SK-N-SH treated with all-trans-retinoic acid at 6 μM for 48 hours (cell line): ENCODE data around the gene MLIP.

Source experiments
- ATAC-seq: fragments of 200-7000 bp; cut with Tn5 transposase; 3 replicates; pipeline ENCODE4 v1.9.1; 2020; ENCODE audit warnings: mild to moderate bottlenecking, moderate library complexity
- ARNTL ChIP-seq: fragments of 450-650 bp; formaldehyde crosslinking; IDR thresholded peaks from 2 replicates; pipeline ENCODE4 v1.5.0; 2020; ENCODE audit warnings: low read depth, mild to moderate bottlenecking, moderate library complexity, borderline replicate concordance
- BACH2 ChIP-seq: fragments of 250-450 bp; sonication (Bioruptor Pico); IDR thresholded peaks from 2 replicates; pipeline ENCODE4 v1.9.0; 2021; ENCODE audit warnings: mild to moderate bottlenecking, borderline replicate concordance
- CREB5 ChIP-seq: fragments of 250-450 bp; sonication (Bioruptor Pico); IDR thresholded peaks from 2 replicates; pipeline ENCODE4 v1.5.1; 2020; ENCODE audit warnings: low read depth, mild to moderate bottlenecking, moderate library complexity
- CSDC2 ChIP-seq: fragments of 250-450 bp; sonication (Bioruptor Pico); IDR thresholded peaks from 2 replicates; pipeline ENCODE4 v1.5.0; 2020; ENCODE audit warnings: mild to moderate bottlenecking, moderate library complexity
- CSRNP3 ChIP-seq: fragments of 250-450 bp; sonication (Bioruptor Pico); IDR thresholded peaks from 2 replicates; pipeline ENCODE4 v1.5.1; 2021; ENCODE audit warnings: mild to moderate bottlenecking, moderate library complexity
- ESRRG ChIP-seq: fragments of 250-450 bp; sonication (Bioruptor Pico); IDR thresholded peaks from 2 replicates; pipeline ENCODE4 v1.6.1; 2021; ENCODE audit warnings: mild to moderate bottlenecking
- GLIS3 ChIP-seq: fragments of 250-450 bp; sonication (Bioruptor Pico); IDR thresholded peaks from 2 replicates; pipeline ENCODE4 v1.5.0; 2020; ENCODE audit warnings: mild to moderate bottlenecking, moderate library complexity
- ISL1 ChIP-seq: fragments of 250-450 bp; sonication (Bioruptor Pico); IDR thresholded peaks from 2 replicates; pipeline ENCODE4 v2.1.2; 2022; ENCODE audit warnings: mild to moderate bottlenecking, moderate library complexity
- OSR1 ChIP-seq: fragments of 250-450 bp; sonication (Bioruptor Pico); IDR thresholded peaks from 2 replicates; pipeline ENCODE4 v1.8.0; 2022; ENCODE audit warnings: moderate library complexity, mild to moderate bottlenecking, inconsistent platforms
- PATZ1 ChIP-seq: fragments of 250-450 bp; sonication (Bioruptor Pico); IDR thresholded peaks from 2 replicates; pipeline ENCODE4 v1.8.0; 2020; ENCODE audit warnings: mild to moderate bottlenecking, moderate library complexity, borderline replicate concordance
- POU6F1 ChIP-seq: fragments of 250-450 bp; sonication (Bioruptor Pico); IDR thresholded peaks from 2 replicates; pipeline ENCODE4 v1.8.0; 2021; ENCODE audit warnings: low read depth, mild to moderate bottlenecking, moderate library complexity, borderline replicate concordance
- PPARA ChIP-seq: fragments of 250-450 bp; sonication (Bioruptor Pico); IDR thresholded peaks from 2 replicates; pipeline ENCODE4 v1.5.0; 2020; ENCODE audit warnings: mild to moderate bottlenecking, borderline replicate concordance
- RARB ChIP-seq: fragments of 250-450 bp; sonication (Bioruptor Pico); IDR thresholded peaks from 2 replicates; pipeline ENCODE4 v1.8.0; 2021; ENCODE audit warnings: mild to moderate bottlenecking, moderate library complexity
- SNAI2 ChIP-seq: fragments of 250-450 bp; sonication (Bioruptor Pico); IDR thresholded peaks from 2 replicates; pipeline ENCODE4 v1.5.0; 2020; ENCODE audit warnings: mild to moderate bottlenecking, moderate library complexity
- TCF4 ChIP-seq: fragments of 250-450 bp; sonication (Bioruptor Pico); IDR thresholded peaks from 2 replicates; pipeline ENCODE4 v1.8.0; 2021; ENCODE audit warnings: mild to moderate bottlenecking, moderate library complexity, borderline replicate concordance
- TOX ChIP-seq: fragments of 250-450 bp; sonication (Bioruptor Pico); IDR thresholded peaks from 2 replicates; pipeline ENCODE4 v1.8.0; 2021; ENCODE audit warnings: mild to moderate bottlenecking, moderate library complexity, borderline replicate concordance
- TSHZ2 ChIP-seq: fragments of 250-450 bp; sonication (Bioruptor Pico); IDR thresholded peaks from 2 replicates; pipeline ENCODE4 v1.5.0; 2020; ENCODE audit warnings: mild to moderate bottlenecking, moderate library complexity
- ZC3H10 ChIP-seq: fragments of 250-450 bp; sonication (Bioruptor Pico); IDR thresholded peaks from 2 replicates; pipeline ENCODE4 v1.5.1; 2021; ENCODE audit warnings: mild to moderate bottlenecking, moderate library complexity
- ZFP3 ChIP-seq: fragments of 250-450 bp; sonication (Bioruptor Pico); IDR thresholded peaks from 2 replicates; pipeline ENCODE4 v1.5.0; 2020; ENCODE audit warnings: mild to moderate bottlenecking, moderate library complexity
- ZFP30 ChIP-seq: fragments of 450-650 bp; formaldehyde crosslinking; IDR thresholded peaks from 2 replicates; pipeline ENCODE4 v1.5.0; 2022; ENCODE audit warnings: mild to moderate bottlenecking, moderate library complexity
- ZNF565 ChIP-seq: fragments of 450-650 bp; formaldehyde crosslinking; conservative IDR thresholded peaks from 2 replicates; pipeline ENCODE4 v1.5.0; 2020; ENCODE audit warnings: low read depth, mild to moderate bottlenecking, moderate library complexity
- ZNF70 ChIP-seq: fragments of 450-650 bp; formaldehyde crosslinking; IDR thresholded peaks from 2 replicates; pipeline ENCODE4 v1.5.0; 2020; ENCODE audit warnings: mild to moderate bottlenecking, moderate library complexity
- ZNF8 ChIP-seq: fragments of 450-650 bp; formaldehyde crosslinking; IDR thresholded peaks from 2 replicates; pipeline ENCODE4 v1.5.0; 2020; ENCODE audit warnings: mild to moderate bottlenecking, moderate library complexity

Gene MLIP

GRCh38 chr6:54299542-54300269, 188.5 kb downstream of the MLIP start:
- TF ChIP-seq ZNF8 (CRISPR knock-in tag) (no peak), RARB (CRISPR knock-in tag) (no peak), TOX (CRISPR knock-in tag) (peak; percentile 56; the same call in 1 of the 2 replicates), ISL1 (CRISPR knock-in tag) (no peak)
- ATAC-seq, result peak; percentile 87

- no peak for TF ChIP-seq OSR1 (CRISPR knock-in tag)
- TF ChIP-seq ZC3H10 (CRISPR knock-in tag), result no peak
- TF ChIP-seq ZFP3 (CRISPR knock-in tag), result no peak
- TF ChIP-seq TSHZ2 (CRISPR knock-in tag), result no peak
- no peak for TF ChIP-seq CSRNP3 (CRISPR knock-in tag)
- TF ChIP-seq RARB (CRISPR knock-in tag), result no peak
- TF ChIP-seq TOX (CRISPR knock-in tag), result no peak
- TF ChIP-seq PPARA (CRISPR knock-in tag), result no peak
- TF ChIP-seq TCF4 (CRISPR knock-in tag), result no peak
- TF ChIP-seq GLIS3, result no peak
- TF ChIP-seq ARNTL (CRISPR knock-in tag), result no peak
- TF ChIP-seq ISL1 (CRISPR knock-in tag), result no peak
- TF ChIP-seq ESRRG (CRISPR knock-in tag), result no peak
- TF ChIP-seq POU6F1 (CRISPR knock-in tag), result no peak
- no peak for TF ChIP-seq ZNF70 (CRISPR knock-in tag)
- no peak for TF ChIP-seq BACH2 (CRISPR knock-in tag)
- no peak for TF ChIP-seq ZFP30 (CRISPR knock-in tag)
- no peak for TF ChIP-seq SNAI2 (CRISPR knock-in tag)
- TF ChIP-seq CSDC2 (CRISPR knock-in tag), result no peak
- no peak for ATAC-seq
Measured at GRCh38 chr6:54301770-54302169, 190.5 kb downstream of the MLIP start.

GRCh38 chr6:54307439-54307910, 196.2 kb downstream of the MLIP start:
- ATAC-seq, result no peak
- TF ChIP-seq BACH2 (CRISPR knock-in tag) (no peak), RARB (CRISPR knock-in tag) (no peak), CREB5 (CRISPR knock-in tag) (no peak), ZFP3 (CRISPR knock-in tag) (no peak), ESRRG (CRISPR knock-in tag) (no peak), CSDC2 (CRISPR knock-in tag) (no peak), POU6F1 (CRISPR knock-in tag) (no peak), ZNF8 (CRISPR knock-in tag) (no peak), OSR1 (CRISPR knock-in tag) (no peak), ISL1 (CRISPR knock-in tag) (no peak), TOX (CRISPR knock-in tag) (no peak), ZNF565 (no peak), SNAI2 (CRISPR knock-in tag) (no peak), ZC3H10 (CRISPR knock-in tag) (no peak), TCF4 (CRISPR knock-in tag) (no peak), PATZ1 (no peak)
